NCI-H345 (cell line): ENCODE measurements around the gene NPEPL1.

Experiments
- DNase-seq: peaks from one replicate; lab custom pipeline; 2025; lab: John Stamatoyannopoulos, UW

NPEPL1 gene

GRCh38 chr20:58701431-58702160 is 9.0 kb downstream of the NPEPL1 start:
- DNase-seq = no peak

GRCh38 chr20:58702161-58702510 is 9.5 kb downstream of the NPEPL1 start:
- DNase-seq = no peak

GRCh38 chr20:58702859-58703648 is 10.5 kb downstream of the NPEPL1 start:
- DNase-seq = no peak

- DNase-seq = no peak
These were observed 11.3 kb downstream of the NPEPL1 start for GRCh38 chr20:58703765-58704371.

GRCh38 chr20:58705208-58705926 is 12.8 kb downstream of the NPEPL1 start:
- DNase-seq = no peak

- DNase-seq = no peak
These were observed 13.7 kb downstream of the NPEPL1 start for GRCh38 chr20:58706150-58706892.

GRCh38 chr20:58706975-58707681 is 14.5 kb downstream of the NPEPL1 start:
- DNase-seq = no peak

GRCh38 chr20:58707770-58708169 is 15.2 kb downstream of the NPEPL1 start:
- DNase-seq = no peak

GRCh38 chr20:58708246-58708931 is 15.8 kb downstream of the NPEPL1 start:
- DNase-seq = no peak

GRCh38 chr20:58709013-58709702 is 16.6 kb downstream of the NPEPL1 start:
- no peak for DNase-seq

- DNase-seq = no peak
These were observed 17.1 kb downstream of the NPEPL1 start for GRCh38 chr20:58709703-58710039.

GRCh38 chr20:58710481-58711265 is 18.1 kb downstream of the NPEPL1 start:
- DNase-seq = no peak

- no peak for DNase-seq
These were observed 18.9 kb downstream of the NPEPL1 start for GRCh38 chr20:58711266-58712051.

- DNase-seq = no peak
These were observed 19.7 kb downstream of the NPEPL1 start for GRCh38 chr20:58712151-58712791.

GRCh38 chr20:58712806-58713731 is 20.5 kb downstream of the NPEPL1 start:
- DNase-seq = no peak

- DNase-seq = no peak
These were observed 21.3 kb downstream of the NPEPL1 start for GRCh38 chr20:58713801-58714339.
